SU-DHL-6 (cell line): ENCODE data around the gene RHOT2.

Experiments used
- H2AFZ ChIP-seq: fragments of 200-600 bp; sonication (generic); 2 replicates; pipeline ENCODE4 v1.6.1; 2014; ENCODE audit warnings: low read depth, mild to moderate bottlenecking, moderate library complexity, mixed read lengths, antibody characterized with exemption, low read length; ENCODE audit not compliant: severe bottlenecking
- H3F3A ChIP-seq: fragments of 200-600 bp; shearing (Covaris generic); 2 replicates; pipeline ENCODE4 v1.6.0; 2016; ENCODE audit warnings: antibody characterized with exemption, mild to moderate bottlenecking; ENCODE audit not compliant: insufficient read depth
- H3K27ac ChIP-seq: fragments of 200-600 bp; sonication (generic); 2 replicates; pipeline ENCODE4 v1.5.1; 2016; ENCODE audit warnings: low read depth, mild to moderate bottlenecking, low read length, moderate library complexity, mixed read lengths
- H3K27me3 ChIP-seq: fragments of 200-600 bp; sonication (generic), shearing (Covaris generic); 2 replicates; pipeline ENCODE4 v1.6.0; 2014; ENCODE audit warnings: mild to moderate bottlenecking, low read length
- H3K36me3 ChIP-seq: fragments of 200-600 bp; sonication (generic); 2 replicates; pipeline ENCODE4 v1.6.1; 2014; ENCODE audit warnings: mild to moderate bottlenecking, low read length, mixed read lengths
- H3K4me2 ChIP-seq: fragments of 300-600, 200-600 bp; shearing (Covaris generic), sonication (generic); 2 replicates; pipeline ENCODE4 v1.6.0; 2014; ENCODE audit warnings: low read length, low read depth, mild to moderate bottlenecking; ENCODE audit not compliant: poor library complexity, severe bottlenecking
- H3K4me3 ChIP-seq: fragments of 200-600 bp; sonication (generic); 2 replicates; pipeline ENCODE4 v1.5.1; 2014; ENCODE audit warnings: antibody characterized with exemption, low read length, mild to moderate bottlenecking, mixed read lengths; ENCODE audit not compliant: insufficient read depth, poor library complexity, severe bottlenecking
- H3K79me2 ChIP-seq: fragments of 200-600 bp; sonication (generic); 2 replicates; pipeline ENCODE4 v1.6.1; 2014; ENCODE audit warnings: mild to moderate bottlenecking, low read length, moderate library complexity; ENCODE audit not compliant: insufficient read depth
- H3K9ac ChIP-seq: fragments of 200-600 bp; sonication (generic); 2 replicates; pipeline ENCODE4 v1.7.0; 2014; ENCODE audit warnings: mild to moderate bottlenecking, low read length
- H3K9me2 ChIP-seq: fragments of 200-600 bp; sonication (generic); replicated peaks from 2 replicates; pipeline ENCODE4 v1.6.1; 2014; ENCODE audit warnings: low read length; ENCODE audit not compliant: insufficient read depth
- H3K9me3 ChIP-seq: fragments of 200-600 bp; sonication (generic); 2 replicates; pipeline ENCODE4 v1.6.1; 2014; ENCODE audit warnings: low read length, mixed read lengths; ENCODE audit not compliant: insufficient read depth
- H4K20me1 ChIP-seq: fragments of 200-600 bp; sonication (generic); 2 replicates; pipeline ENCODE4 v1.6.1; 2014; ENCODE audit warnings: low read depth, mild to moderate bottlenecking, antibody characterized with exemption, low read length, moderate library complexity, mixed read lengths
- EZH2phosphoT487 ChIP-seq: fragments of 200-600 bp; sonication (generic), shearing (Covaris generic); conservative IDR thresholded peaks from 2 replicates; pipeline ENCODE4 v1.6.1; 2018; ENCODE audit warnings: mild to moderate bottlenecking, antibody characterized with exemption, low read length, moderate library complexity, mixed read lengths
- TF ChIP-seq, protein P1 (sequence below): fragments of 200-600 bp; sonication (generic); IDR thresholded peaks from one replicate; pipeline ENCODE4 v1.5.1; 2017; ENCODE audit warnings: antibody characterized with exemption, mild to moderate bottlenecking, low read length, moderate library complexity; ENCODE audit not compliant: insufficient read depth, poor library complexity, severe bottlenecking

RHOT2 gene

DNA sequence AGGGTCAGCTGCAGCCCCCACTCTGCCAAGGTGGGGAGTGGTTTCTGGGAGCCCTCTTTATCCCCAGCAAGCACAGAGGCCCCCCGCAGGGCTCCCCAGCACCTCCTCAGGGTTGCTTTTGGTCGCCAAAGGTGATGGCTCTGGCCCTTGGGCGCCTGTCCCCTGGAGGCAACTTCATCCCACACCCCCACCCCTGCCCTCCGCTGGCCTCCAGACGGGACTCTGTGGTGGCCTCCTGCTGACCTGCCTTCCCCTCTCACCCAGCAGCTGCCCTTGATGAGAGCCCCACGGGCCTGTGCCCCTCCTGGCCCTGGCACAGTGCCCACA lies 7.8 kb upstream of the RHOT2 start:
- no peaks in the 10 kb centered on the region for H3K79me2 ChIP-seq
- no peaks in the 10 kb centered on the region for H3K9me3 ChIP-seq
- no peaks in the 10 kb centered on the region for H3F3A ChIP-seq
- H3K9ac ChIP-seq, result no peak overlapping the region
- H3K36me3 ChIP-seq, result no peaks in the 10 kb centered on the region
- no peaks in the 10 kb centered on the region for H3K27me3 ChIP-seq
- H3K27ac ChIP-seq, result no peak overlapping the region
- no peaks in the 10 kb centered on the region for H3K9me2 ChIP-seq
- no peak overlapping the region for H3K4me2 ChIP-seq
- no peak for TF ChIP-seq EZH2phosphoT487
- TF ChIP-seq, protein P1, sequence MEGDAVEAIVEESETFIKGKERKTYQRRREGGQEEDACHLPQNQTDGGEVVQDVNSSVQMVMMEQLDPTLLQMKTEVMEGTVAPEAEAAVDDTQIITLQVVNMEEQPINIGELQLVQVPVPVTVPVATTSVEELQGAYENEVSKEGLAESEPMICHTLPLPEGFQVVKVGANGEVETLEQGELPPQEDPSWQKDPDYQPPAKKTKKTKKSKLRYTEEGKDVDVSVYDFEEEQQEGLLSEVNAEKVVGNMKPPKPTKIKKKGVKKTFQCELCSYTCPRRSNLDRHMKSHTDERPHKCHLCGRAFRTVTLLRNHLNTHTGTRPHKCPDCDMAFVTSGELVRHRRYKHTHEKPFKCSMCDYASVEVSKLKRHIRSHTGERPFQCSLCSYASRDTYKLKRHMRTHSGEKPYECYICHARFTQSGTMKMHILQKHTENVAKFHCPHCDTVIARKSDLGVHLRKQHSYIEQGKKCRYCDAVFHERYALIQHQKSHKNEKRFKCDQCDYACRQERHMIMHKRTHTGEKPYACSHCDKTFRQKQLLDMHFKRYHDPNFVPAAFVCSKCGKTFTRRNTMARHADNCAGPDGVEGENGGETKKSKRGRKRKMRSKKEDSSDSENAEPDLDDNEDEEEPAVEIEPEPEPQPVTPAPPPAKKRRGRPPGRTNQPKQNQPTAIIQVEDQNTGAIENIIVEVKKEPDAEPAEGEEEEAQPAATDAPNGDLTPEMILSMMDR, result no peak
- no peak overlapping the region for H3K4me3 ChIP-seq
- H2AFZ ChIP-seq, result no peak overlapping the region
- no peaks in the 10 kb centered on the region for H4K20me1 ChIP-seq

DNA sequence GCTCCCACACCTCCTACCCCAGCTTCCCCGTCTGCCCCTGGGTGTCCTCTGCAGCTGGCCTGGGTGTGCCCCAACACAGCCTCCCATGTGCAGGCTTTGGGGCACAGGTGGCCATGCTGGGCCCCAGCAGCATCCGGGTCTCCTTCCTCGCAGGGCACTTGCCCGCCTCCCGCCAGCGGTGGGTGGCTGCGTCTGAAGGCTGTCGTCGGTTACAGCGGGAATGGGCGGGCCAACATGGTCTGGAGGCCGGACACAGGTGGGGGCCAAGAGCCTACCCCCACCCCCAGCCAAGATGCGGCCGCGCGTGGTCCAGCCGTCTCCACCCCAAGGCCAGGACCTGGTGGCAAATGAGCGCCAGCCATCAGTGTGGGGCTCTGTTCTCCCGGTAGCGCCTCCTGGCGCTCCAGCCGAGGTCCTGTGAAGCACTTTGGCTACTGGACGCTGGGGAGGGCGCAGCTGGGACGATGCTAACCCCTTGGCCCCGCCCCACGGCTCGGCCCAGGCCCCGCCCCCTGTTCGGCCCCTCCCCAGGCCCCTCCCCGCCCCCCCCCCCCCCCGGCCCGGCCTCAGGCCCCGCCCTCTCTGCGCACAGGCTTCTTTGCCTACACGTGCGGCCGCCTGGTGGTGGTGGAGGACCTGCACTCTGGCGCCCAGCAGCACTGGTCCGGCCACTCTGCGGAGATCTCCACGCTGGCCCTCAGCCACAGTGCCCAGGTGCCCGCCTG lies 7.3 kb upstream of the RHOT2 start:
- H3K79me2 ChIP-seq, result no peaks in the 10 kb centered on the region
- no peaks in the 10 kb centered on the region for H3K9me3 ChIP-seq
- H3K9ac ChIP-seq, result no peak overlapping the region
- no peak overlapping the region for H3K4me3 ChIP-seq
- TF ChIP-seq, protein P1, result no peak
- TF ChIP-seq EZH2phosphoT487, result no peak
- H3F3A ChIP-seq, result no peaks in the 10 kb centered on the region
- no peaks in the 10 kb centered on the region for H3K36me3 ChIP-seq
- no peaks in the 10 kb centered on the region for H3K27me3 ChIP-seq
- H4K20me1 ChIP-seq, result no peaks in the 10 kb centered on the region
- H2AFZ ChIP-seq, result no peak overlapping the region
- H3K9me2 ChIP-seq, result no peaks in the 10 kb centered on the region
- no peak overlapping the region for H3K27ac ChIP-seq
- H3K4me2 ChIP-seq, result no peak overlapping the region

DNA sequence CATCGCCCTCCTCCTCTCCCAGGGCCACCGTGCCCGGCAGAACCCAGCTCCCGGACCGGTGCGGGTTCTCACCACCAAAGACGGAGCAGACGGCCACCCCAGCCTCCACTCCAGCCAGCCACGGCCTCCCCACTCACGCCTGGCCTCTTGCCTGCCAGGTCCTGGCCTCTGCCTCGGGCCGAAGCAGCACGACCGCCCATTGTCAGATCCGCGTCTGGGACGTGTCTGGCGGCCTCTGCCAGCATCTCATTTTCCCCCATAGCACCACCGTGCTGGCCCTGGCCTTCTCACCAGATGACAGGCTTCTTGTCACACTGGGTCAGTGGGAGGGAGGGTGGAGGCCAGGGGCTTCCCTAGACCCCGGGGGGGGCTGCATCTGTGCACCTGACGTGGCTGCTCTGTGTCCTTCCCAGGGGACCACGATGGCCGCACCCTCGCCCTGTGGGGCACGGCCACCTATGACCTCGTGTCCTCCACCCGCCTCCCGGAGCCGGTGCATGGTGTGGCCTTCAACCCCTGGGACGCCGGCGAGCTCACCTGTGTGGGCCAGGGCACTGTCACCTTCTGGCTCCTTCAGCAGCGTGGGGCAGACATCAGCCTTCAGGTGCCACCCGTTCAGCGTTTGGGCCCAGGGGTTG lies 6.6 kb upstream of the RHOT2 start:
- no peaks in the 10 kb centered on the region for H3F3A ChIP-seq
- H3K9ac ChIP-seq, result no peak overlapping the region
- H3K4me2 ChIP-seq, result peak overlapping the region; percentile 12
- no peaks in the 10 kb centered on the region for H4K20me1 ChIP-seq
- TF ChIP-seq EZH2phosphoT487, result no peak
- TF ChIP-seq, protein P1, result no peak
- H3K36me3 ChIP-seq, result no peaks in the 10 kb centered on the region
- H3K79me2 ChIP-seq, result no peaks in the 10 kb centered on the region
- no peaks in the 10 kb centered on the region for H3K27me3 ChIP-seq
- H3K9me3 ChIP-seq, result no peaks in the 10 kb centered on the region
- H3K9me2 ChIP-seq, result no peaks in the 10 kb centered on the region
- no peak overlapping the region for H3K4me3 ChIP-seq
- no peak overlapping the region for H3K27ac ChIP-seq
- H2AFZ ChIP-seq, result no peak overlapping the region
